ENCODE data around the gene GLTPD2.

- TF ChIP-seq EZH2 (IDR thresholded peaks at IDR 0.05) (no peak), CTCF (IDR thresholded peaks at IDR 0.05 in 2 of 3, conservative IDR thresholded peaks at IDR 0.05 in 1 of 3; ENCODE audit: borderline replicate concordance in 1 of 3, insufficient read depth in 1 of 3, low read depth in 2 of 3, low read length in 2 of 3) (no peak), ZBTB33 (IDR thresholded peaks at IDR 0.05; ENCODE audit: extremely low read depth, insufficient replicate concordance, low read length) (no peak), MAX (IDR thresholded peaks at IDR 0.05) (no peak), POLR2A (IDR thresholded peaks at IDR 0.05; ENCODE audit: borderline replicate concordance, extremely low read depth, insufficient read depth, insufficient read length) (no peak), ATF3 (IDR thresholded peaks at IDR 0.05) (no peak), SP1 (IDR thresholded peaks at IDR 0.05; ENCODE audit: low read depth) (no peak)
These were observed at the start of gene GLTPD2 for GRCh38 chr17:4788807-4789700.

Data from HCT116 (cell line).